Osteoblast (primary cell): Measurements from ENCODE around the gene MTIF3. TPM values are rescaled to one million over a fixed set of nuclear protein-coding genes. Genes with fewer than 3 reads are reported as not detected.

Source experiments
- DNase-seq: peaks from one replicate; pipeline ENCODE4 v3.0.0; 2011; ENCODE audit warnings: low spot score, mixed read lengths; ENCODE audit not compliant: insufficient read length; ENCODE audit errors: missing footprints
- H2AFZ ChIP-seq: 2 replicates; pipeline ENCODE4 v1.6.0; 2011; ENCODE audit warnings: mild to moderate bottlenecking, low read length
- H3K27ac ChIP-seq: 2 replicates; pipeline ENCODE4 v1.5.1; 2011; ENCODE audit warnings: mild to moderate bottlenecking, low read depth, low read length, moderate library complexity
- H3K27me3 ChIP-seq: 2 replicates; pipeline ENCODE4 v1.6.0; 2012; ENCODE audit warnings: mild to moderate bottlenecking, control low read depth, inconsistent platforms, low read length, moderate library complexity; ENCODE audit not compliant: insufficient read depth
- H3K36me3 ChIP-seq: 2 replicates; pipeline ENCODE4 v1.5.1; 2011; ENCODE audit warnings: mild to moderate bottlenecking, low read length, control low read depth, moderate library complexity; ENCODE audit not compliant: insufficient read depth
- H3K4me1 ChIP-seq: 2 replicates; pipeline ENCODE4 v1.5.1; 2011; ENCODE audit warnings: mild to moderate bottlenecking, low read length, control low read depth, moderate library complexity; ENCODE audit not compliant: insufficient read depth
- H3K4me2 ChIP-seq: 2 replicates; pipeline ENCODE4 v1.6.0; 2011; ENCODE audit warnings: mild to moderate bottlenecking, low read length; ENCODE audit not compliant: insufficient read depth
- H3K4me3 ChIP-seq: fragments of 200-600 bp; sonication (generic); 3 replicates; pipeline ENCODE4 v1.5.1; 2012; ENCODE audit warnings: mild to moderate bottlenecking, low read length, inconsistent platforms; ENCODE audit not compliant: insufficient read depth
- H3K79me2 ChIP-seq: 2 replicates; pipeline ENCODE4 v1.6.0; 2012; ENCODE audit warnings: mild to moderate bottlenecking, low read length, control low read depth, inconsistent platforms; ENCODE audit not compliant: insufficient read depth
- H3K9me3 ChIP-seq: 2 replicates; pipeline ENCODE4 v1.5.1; 2011; ENCODE audit warnings: low read depth, low read length, control low read depth
- H4K20me1 ChIP-seq: 2 replicates; pipeline ENCODE4 v1.6.0; 2012; ENCODE audit warnings: mild to moderate bottlenecking, low read length, control low read depth; ENCODE audit not compliant: insufficient read depth
- CTCF ChIP-seq: IDR thresholded peaks from 2 replicates; pipeline ENCODE4 v1.5.1; 2011; ENCODE audit warnings: mild to moderate bottlenecking, low read depth, low read length, moderate library complexity; ENCODE audit errors: extremely low read depth
- total RNA-seq: library from RNA; depleted of rRNA; stranded (reverse); fragments of >200 nt; gene quantifications from 2 replicates; pipeline ENCODE4 v1.2.3, GENCODE V29; 2012

The MTIF3 gene
- total RNA-seq, 1 donor: 65.5 TPM

- H3K27ac ChIP-seq: no peak overlapping the region
- H3K9me3 ChIP-seq: no peaks in the 10 kb centered on the region
- H3K79me2 ChIP-seq: no peaks in the 10 kb centered on the region
- H3K4me1 ChIP-seq: peaks cover 16% of the 10 kb centered on the region
- peaks cover 19% of the 10 kb centered on the region for H3K27me3 ChIP-seq
- no peak overlapping the region for H2AFZ ChIP-seq
- H3K4me3 ChIP-seq: no peak overlapping the region
- TF ChIP-seq CTCF: peak; percentile 60
- H4K20me1 ChIP-seq: no peaks in the 10 kb centered on the region
- H3K36me3 ChIP-seq: no peaks in the 10 kb centered on the region
- no peak for DNase-seq
- no peak overlapping the region for H3K4me2 ChIP-seq
These were observed 44.0 kb downstream of the MTIF3 start for GRCh38 chr13:27406178-27406939.

- no peak for DNase-seq
- peaks cover 16% of the 10 kb centered on the region for H3K4me1 ChIP-seq
- no peak overlapping the region for H3K4me3 ChIP-seq
- no peak overlapping the region for H3K27ac ChIP-seq
- H3K79me2 ChIP-seq: no peaks in the 10 kb centered on the region
- no peak overlapping the region for H2AFZ ChIP-seq
- H3K36me3 ChIP-seq: no peaks in the 10 kb centered on the region
- H3K27me3 ChIP-seq: peaks cover 13% of the 10 kb centered on the region
- H4K20me1 ChIP-seq: no peaks in the 10 kb centered on the region
- no peaks in the 10 kb centered on the region for H3K9me3 ChIP-seq
- no peak overlapping the region for H3K4me2 ChIP-seq
- TF ChIP-seq CTCF: no peak
These were observed 44.7 kb downstream of the MTIF3 start for GRCh38 chr13:27405546-27406134.

- no peaks in the 10 kb centered on the region for H4K20me1 ChIP-seq
- H3K27me3 ChIP-seq: peaks cover 12% of the 10 kb centered on the region
- H3K9me3 ChIP-seq: no peaks in the 10 kb centered on the region
- no peaks in the 10 kb centered on the region for H3K36me3 ChIP-seq
- H3K4me3 ChIP-seq: no peak overlapping the region
- no peak overlapping the region for H3K27ac ChIP-seq
- no peak overlapping the region for H3K4me2 ChIP-seq
- H3K79me2 ChIP-seq: no peaks in the 10 kb centered on the region
- H2AFZ ChIP-seq: no peak overlapping the region
- DNase-seq: no peak
- peaks cover 16% of the 10 kb centered on the region for H3K4me1 ChIP-seq
- no peak for TF ChIP-seq CTCF
These were observed 45.7 kb downstream of the MTIF3 start for GRCh38 chr13:27404680-27405079.

GRCh38 chr13:27403727-27404385, 46.5 kb downstream of the MTIF3 start:
- TF ChIP-seq CTCF: no peak
- Histone ChIP-seq H3K79me2 (no peaks in the 10 kb centered on the region), H4K20me1 (no peaks in the 10 kb centered on the region), H3K4me3 (no peak overlapping the region), H3K4me2 (peak overlapping the region; percentile 29), H3K27me3 (peaks cover 8% of the 10 kb centered on the region), H3K9me3 (no peaks in the 10 kb centered on the region), H3K36me3 (no peaks in the 10 kb centered on the region), H3K4me1 (peaks cover 16% of the 10 kb centered on the region), H2AFZ (peak overlapping the region; percentile 91), H3K27ac (peak overlapping the region; percentile 42)
- no peak for DNase-seq
